Measurements from ENCODE around the gene FOXP4. TPM values are rescaled to one million over a fixed set of nuclear protein-coding genes. Genes with fewer than 3 reads are reported as not detected.

FOXP4 gene
- total RNA-seq, 1 experiment from 2014 or later: 32.3 TPM

DNA sequence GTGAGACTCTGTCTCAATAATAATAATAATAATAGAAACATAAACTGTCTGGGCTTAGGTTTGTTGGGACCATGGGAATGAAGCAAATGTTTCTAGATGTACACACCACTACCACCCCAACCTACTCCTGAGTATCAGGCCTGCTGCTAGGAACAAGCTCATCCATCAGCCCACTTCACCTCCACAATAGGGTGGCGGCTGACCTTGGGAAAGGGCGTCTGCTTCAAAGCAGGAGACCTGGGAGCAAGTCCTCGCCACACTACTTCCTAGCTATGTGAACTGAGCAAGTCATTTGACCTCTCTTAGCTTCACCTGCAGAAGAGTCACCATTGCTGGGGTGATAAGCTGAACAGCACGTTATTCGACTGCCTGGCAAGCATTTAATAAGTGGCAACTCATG lies 3.1 kb upstream of the FOXP4 start:
- H3K27me3 ChIP-seq (ENCODE audit: insufficient read depth, low read length): no peaks in the 10 kb centered on the region
- no peaks in the 10 kb centered on the region for H3K9me3 ChIP-seq (ENCODE audit: control insufficient read depth in 1 of 2, insufficient read depth in 1 of 2, low read depth in 1 of 2, low read length in 2 of 2)
- ChIA-PET RAD21 (ENCODE audit: low non-redundant PET in 1 of 2, low total read pairs in 2 of 2, uncharacterized antibody in 2 of 2, unreplicated experiment in 2 of 2) (no interaction called here), POLR2A (no interaction called here), CTCF (no interaction called here)
- H3K4me2 ChIP-seq (ENCODE audit: low read length): no peak overlapping the region
- H3K36me3 ChIP-seq (ENCODE audit: control insufficient read depth in 1 of 2, insufficient read depth in 2 of 2, low read length in 2 of 2): no peaks in the 10 kb centered on the region
- TF ChIP-seq JUND (IDR thresholded peaks at IDR 0.05): no peak
- TF ChIP-seq, protein P1, sequence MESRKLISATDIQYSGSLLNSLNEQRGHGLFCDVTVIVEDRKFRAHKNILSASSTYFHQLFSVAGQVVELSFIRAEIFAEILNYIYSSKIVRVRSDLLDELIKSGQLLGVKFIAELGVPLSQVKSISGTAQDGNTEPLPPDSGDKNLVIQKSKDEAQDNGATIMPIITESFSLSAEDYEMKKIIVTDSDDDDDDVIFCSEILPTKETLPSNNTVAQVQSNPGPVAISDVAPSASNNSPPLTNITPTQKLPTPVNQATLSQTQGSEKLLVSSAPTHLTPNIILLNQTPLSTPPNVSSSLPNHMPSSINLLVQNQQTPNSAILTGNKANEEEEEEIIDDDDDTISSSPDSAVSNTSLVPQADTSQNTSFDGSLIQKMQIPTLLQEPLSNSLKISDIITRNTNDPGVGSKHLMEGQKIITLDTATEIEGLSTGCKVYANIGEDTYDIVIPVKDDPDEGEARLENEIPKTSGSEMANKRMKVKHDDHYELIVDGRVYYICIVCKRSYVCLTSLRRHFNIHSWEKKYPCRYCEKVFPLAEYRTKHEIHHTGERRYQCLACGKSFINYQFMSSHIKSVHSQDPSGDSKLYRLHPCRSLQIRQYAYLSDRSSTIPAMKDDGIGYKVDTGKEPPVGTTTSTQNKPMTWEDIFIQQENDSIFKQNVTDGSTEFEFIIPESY (IDR thresholded peaks at IDR 0.05; ENCODE audit: extremely low read depth, insufficient replicate concordance, low read length): no peak
- TF ChIP-seq, protein P2, sequence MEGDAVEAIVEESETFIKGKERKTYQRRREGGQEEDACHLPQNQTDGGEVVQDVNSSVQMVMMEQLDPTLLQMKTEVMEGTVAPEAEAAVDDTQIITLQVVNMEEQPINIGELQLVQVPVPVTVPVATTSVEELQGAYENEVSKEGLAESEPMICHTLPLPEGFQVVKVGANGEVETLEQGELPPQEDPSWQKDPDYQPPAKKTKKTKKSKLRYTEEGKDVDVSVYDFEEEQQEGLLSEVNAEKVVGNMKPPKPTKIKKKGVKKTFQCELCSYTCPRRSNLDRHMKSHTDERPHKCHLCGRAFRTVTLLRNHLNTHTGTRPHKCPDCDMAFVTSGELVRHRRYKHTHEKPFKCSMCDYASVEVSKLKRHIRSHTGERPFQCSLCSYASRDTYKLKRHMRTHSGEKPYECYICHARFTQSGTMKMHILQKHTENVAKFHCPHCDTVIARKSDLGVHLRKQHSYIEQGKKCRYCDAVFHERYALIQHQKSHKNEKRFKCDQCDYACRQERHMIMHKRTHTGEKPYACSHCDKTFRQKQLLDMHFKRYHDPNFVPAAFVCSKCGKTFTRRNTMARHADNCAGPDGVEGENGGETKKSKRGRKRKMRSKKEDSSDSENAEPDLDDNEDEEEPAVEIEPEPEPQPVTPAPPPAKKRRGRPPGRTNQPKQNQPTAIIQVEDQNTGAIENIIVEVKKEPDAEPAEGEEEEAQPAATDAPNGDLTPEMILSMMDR (IDR thresholded peaks at IDR 0.05 in 2 of 3, conservative IDR thresholded peaks at IDR 0.05 in 1 of 3; ENCODE audit: borderline replicate concordance in 1 of 3, insufficient read depth in 1 of 3, low read depth in 2 of 3, low read length in 2 of 3): no peak
- no peak for TF ChIP-seq FOSL1 (IDR thresholded peaks at IDR 0.05; ENCODE audit: low read depth)
- no peak for TF ChIP-seq ZFX (IDR thresholded peaks at IDR 0.05)
- TF ChIP-seq SIN3A (IDR thresholded peaks at IDR 0.05; ENCODE audit: low read depth): no peak
- TF ChIP-seq, protein P3, sequence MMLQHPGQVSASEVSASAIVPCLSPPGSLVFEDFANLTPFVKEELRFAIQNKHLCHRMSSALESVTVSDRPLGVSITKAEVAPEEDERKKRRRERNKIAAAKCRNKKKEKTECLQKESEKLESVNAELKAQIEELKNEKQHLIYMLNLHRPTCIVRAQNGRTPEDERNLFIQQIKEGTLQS (IDR thresholded peaks at IDR 0.05): no peak
- TF ChIP-seq SP1 (IDR thresholded peaks at IDR 0.05; ENCODE audit: low read depth): no peak
- TF ChIP-seq, protein P4, sequence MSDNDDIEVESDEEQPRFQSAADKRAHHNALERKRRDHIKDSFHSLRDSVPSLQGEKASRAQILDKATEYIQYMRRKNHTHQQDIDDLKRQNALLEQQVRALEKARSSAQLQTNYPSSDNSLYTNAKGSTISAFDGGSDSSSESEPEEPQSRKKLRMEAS (IDR thresholded peaks at IDR 0.05): no peak
- no peak for TF ChIP-seq EZH2phosphoT487 (IDR thresholded peaks at IDR 0.05; ENCODE audit: borderline replicate concordance)
- no peak for TF ChIP-seq ELF1 (IDR thresholded peaks at IDR 0.05; ENCODE audit: borderline replicate concordance, low read depth)
- no peak for TF ChIP-seq SRF (IDR thresholded peaks at IDR 0.05; ENCODE audit: low read depth)
- no peak for TF ChIP-seq ZNF274 (IDR thresholded peaks at IDR 0.05; ENCODE audit: low read depth, low read length)
- no peak for TF ChIP-seq POLR2A (IDR thresholded peaks at IDR 0.05; ENCODE audit: borderline replicate concordance, extremely low read depth, insufficient read depth, insufficient read length)
- no peak for TF ChIP-seq EZH2 (IDR thresholded peaks at IDR 0.05)
- no peak for TF ChIP-seq CEBPB (IDR thresholded peaks at IDR 0.05; ENCODE audit: low read depth)
- TF ChIP-seq, protein P5, sequence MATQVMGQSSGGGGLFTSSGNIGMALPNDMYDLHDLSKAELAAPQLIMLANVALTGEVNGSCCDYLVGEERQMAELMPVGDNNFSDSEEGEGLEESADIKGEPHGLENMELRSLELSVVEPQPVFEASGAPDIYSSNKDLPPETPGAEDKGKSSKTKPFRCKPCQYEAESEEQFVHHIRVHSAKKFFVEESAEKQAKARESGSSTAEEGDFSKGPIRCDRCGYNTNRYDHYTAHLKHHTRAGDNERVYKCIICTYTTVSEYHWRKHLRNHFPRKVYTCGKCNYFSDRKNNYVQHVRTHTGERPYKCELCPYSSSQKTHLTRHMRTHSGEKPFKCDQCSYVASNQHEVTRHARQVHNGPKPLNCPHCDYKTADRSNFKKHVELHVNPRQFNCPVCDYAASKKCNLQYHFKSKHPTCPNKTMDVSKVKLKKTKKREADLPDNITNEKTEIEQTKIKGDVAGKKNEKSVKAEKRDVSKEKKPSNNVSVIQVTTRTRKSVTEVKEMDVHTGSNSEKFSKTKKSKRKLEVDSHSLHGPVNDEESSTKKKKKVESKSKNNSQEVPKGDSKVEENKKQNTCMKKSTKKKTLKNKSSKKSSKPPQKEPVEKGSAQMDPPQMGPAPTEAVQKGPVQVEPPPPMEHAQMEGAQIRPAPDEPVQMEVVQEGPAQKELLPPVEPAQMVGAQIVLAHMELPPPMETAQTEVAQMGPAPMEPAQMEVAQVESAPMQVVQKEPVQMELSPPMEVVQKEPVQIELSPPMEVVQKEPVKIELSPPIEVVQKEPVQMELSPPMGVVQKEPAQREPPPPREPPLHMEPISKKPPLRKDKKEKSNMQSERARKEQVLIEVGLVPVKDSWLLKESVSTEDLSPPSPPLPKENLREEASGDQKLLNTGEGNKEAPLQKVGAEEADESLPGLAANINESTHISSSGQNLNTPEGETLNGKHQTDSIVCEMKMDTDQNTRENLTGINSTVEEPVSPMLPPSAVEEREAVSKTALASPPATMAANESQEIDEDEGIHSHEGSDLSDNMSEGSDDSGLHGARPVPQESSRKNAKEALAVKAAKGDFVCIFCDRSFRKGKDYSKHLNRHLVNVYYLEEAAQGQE (IDR thresholded peaks at IDR 0.05; ENCODE audit: low read depth): no peak
- TF ChIP-seq POLR2AphosphoS5 (IDR thresholded peaks at IDR 0.05; ENCODE audit: low read depth, low read length): no peak
- TF ChIP-seq TCF7L2 (IDR thresholded peaks at IDR 0.05; ENCODE audit: borderline replicate concordance, extremely low read depth, insufficient read depth, insufficient read length): no peak
- TF ChIP-seq EGR1 (IDR thresholded peaks at IDR 0.05; ENCODE audit: low read depth): no peak
- H3K4me3 ChIP-seq (replicated peaks in 1 of 2; ENCODE audit: low read depth in 1 of 2, low read length in 2 of 2): no peak overlapping the region
- intact Hi-C loops (cut with micrococcal nuclease): no loop called here
- peaks cover 32% of the 10 kb centered on the region for H3K79me2 ChIP-seq (ENCODE audit: insufficient read depth, low read length)
- no TSS peak for BruUV-seq (replicated peaks)
- no peak overlapping the region for H3K27ac ChIP-seq (ENCODE audit: low read depth, low read length)
- no peak overlapping the region for H2AFZ ChIP-seq (ENCODE audit: low read depth, low read length, poor library complexity, severe bottlenecking)
- H4K20me1 ChIP-seq (ENCODE audit: insufficient read depth): no peaks in the 10 kb centered on the region
- peaks cover 4 to 23% of the 10 kb centered on the region in 2 experiments; a peak in 3 of 4 replicates for H3K4me1 ChIP-seq (ENCODE audit: control insufficient read depth in 1 of 2, insufficient read depth in 2 of 2, low read length in 2 of 2)
- DNase-seq (ENCODE audit: low read depth, low spot score) (no peak), ATAC-seq (no peak)
- H3K9me2 ChIP-seq (ENCODE audit: insufficient read depth): no peaks in the 10 kb centered on the region
- H3K9ac ChIP-seq (ENCODE audit: low read length): no peak overlapping the region

All from HCT116 (cell line).